ENCODE measurements around the gene RCC1. TPM values are rescaled to one million over a fixed set of nuclear protein-coding genes. Genes with fewer than 3 reads are reported as not detected.

Gene RCC1
- total RNA-seq (10 to 100 TPM in 2 of 4 donors, 1 to 10 TPM in 2; 7.0 to 20.8 (median 9.2) TPM), polyA plus RNA-seq (10 to 100 TPM; 14.0 to 81.6 (median 17.4) TPM)
- long read RNA-seq, donor 1, partial matches to known transcripts = 1 of 10 reads
- long read RNA-seq, donor 1, other reads (novel, unspliced or antisense) = 5 of 10 reads
- long read RNA-seq, donor 2, partial matches to known transcripts = 0 of 9 reads
- long read RNA-seq, donor 2, other reads (novel, unspliced or antisense) = 7 of 9 reads

GRCh38 chr1:28505406-28506187, at the start of gene RCC1:
RCC1 (plus strand) TSS chr1:28506043; CDS start chr1:28529867, 23,824 bp downstream.
- intact Hi-C loops (cut with DNase I) = loop anchor here in 1 of 2 donors (5.0 kb wide), 1 partner anchor 258 kb away; no protein-coding TSS in a partner anchor
- peak within 1 kb of the TSS; percentile 88 for H3K27ac ChIP-seq
- peak within 1 kb of the TSS; percentile 83 for H3K4me3 ChIP-seq
- TF ChIP-seq CTCF (IDR thresholded peaks at IDR 0.05) = no peak
- H3K36me3 ChIP-seq (ENCODE audit: insufficient read depth in 1 of 2, low read depth in 1 of 2) = peaks cover 14 to 37% of the 10 kb centered on the region in 2 donors
- H3K27me3 ChIP-seq (ENCODE audit: insufficient read depth in 3 of 3, low read length in 2 of 3) = no peaks in the 10 kb centered on the region
- WGBS, 3 donors = 2 to 3% (median 2%) methylated on average over 41 of the region's 41 CpGs
- peaks cover 39% of the 10 kb centered on the region for H3K4me1 ChIP-seq
- peak; percentile 90 to 94 (median 92) for ATAC-seq
- no peaks in the 10 kb centered on the region for H3K9me3 ChIP-seq
- DNase-seq = peak; percentile 97 to 98

GRCh38 chr1:28456078-28456477, 49.8 kb upstream of the RCC1 start:
- Histone ChIP-seq H3K4me3 (no peak overlapping the region), H3K27ac (peak overlapping the region; percentile 38), H3K4me1 (peaks cover 34% of the 10 kb centered on the region), H3K27me3 (ENCODE audit: insufficient read depth in 3 of 3, low read length in 2 of 3) (no peaks in the 10 kb centered on the region), H3K9me3 (no peaks in the 10 kb centered on the region), H3K36me3 (ENCODE audit: insufficient read depth in 1 of 2, low read depth in 1 of 2) (peaks cover 3 to 23% of the 10 kb centered on the region in 2 donors)
- WGBS, 3 donors = 60% methylated on average over 5 of the region's 5 CpGs
- ATAC-seq = no peak
- TF ChIP-seq CTCF (IDR thresholded peaks at IDR 0.05) = no peak
- intact Hi-C loops (cut with DNase I) = loop anchor here in 1 of 2 donors (10.0 kb wide), 1 partner anchor 51 kb away; no protein-coding TSS in a partner anchor
- no peak for DNase-seq

DNA sequence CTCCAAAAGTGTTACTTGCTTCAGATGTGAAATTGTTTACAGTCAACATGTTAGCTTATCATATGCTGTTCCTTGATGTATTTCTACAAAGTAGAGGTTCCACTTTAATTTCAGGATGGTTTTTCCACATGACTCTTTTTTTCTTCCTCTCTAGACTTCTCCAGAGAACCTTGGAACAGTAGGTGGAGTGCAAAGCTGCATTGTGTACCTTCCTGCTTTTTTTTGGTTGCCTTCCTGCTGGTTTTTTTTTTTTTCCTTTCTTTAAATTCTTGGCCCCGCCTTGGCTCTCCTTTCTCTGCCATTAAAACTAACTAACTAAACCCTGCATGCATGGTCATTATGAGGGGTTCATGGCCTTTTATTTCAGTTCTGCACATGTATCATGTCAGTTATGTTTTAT, 48.2 kb upstream of the RCC1 start:
- H3K27ac ChIP-seq = no peak overlapping the region
- no peak overlapping the region for H3K4me3 ChIP-seq
- DNase-seq (no peak), ATAC-seq (no peak)
- no peaks in the 10 kb centered on the region for H3K27me3 ChIP-seq (ENCODE audit: insufficient read depth in 3 of 3, low read length in 2 of 3)
- H3K9me3 ChIP-seq = no peaks in the 10 kb centered on the region
- intact Hi-C loops (cut with DNase I) = loop anchor here (2.0 to 10.0 kb wide), 2 partner anchors 45 to 53 kb away; no protein-coding TSS in a partner anchor
- 60 to 87% (median 63%) methylated on average over 1 of the region's 1 CpG for WGBS, 3 donors
- TF ChIP-seq CTCF (IDR thresholded peaks at IDR 0.05) = no peak
- H3K4me1 ChIP-seq = peaks cover 34% of the 10 kb centered on the region
- peaks cover 3 to 39% of the 10 kb centered on the region in 2 donors for H3K36me3 ChIP-seq (ENCODE audit: insufficient read depth in 1 of 2, low read depth in 1 of 2)

DNA sequence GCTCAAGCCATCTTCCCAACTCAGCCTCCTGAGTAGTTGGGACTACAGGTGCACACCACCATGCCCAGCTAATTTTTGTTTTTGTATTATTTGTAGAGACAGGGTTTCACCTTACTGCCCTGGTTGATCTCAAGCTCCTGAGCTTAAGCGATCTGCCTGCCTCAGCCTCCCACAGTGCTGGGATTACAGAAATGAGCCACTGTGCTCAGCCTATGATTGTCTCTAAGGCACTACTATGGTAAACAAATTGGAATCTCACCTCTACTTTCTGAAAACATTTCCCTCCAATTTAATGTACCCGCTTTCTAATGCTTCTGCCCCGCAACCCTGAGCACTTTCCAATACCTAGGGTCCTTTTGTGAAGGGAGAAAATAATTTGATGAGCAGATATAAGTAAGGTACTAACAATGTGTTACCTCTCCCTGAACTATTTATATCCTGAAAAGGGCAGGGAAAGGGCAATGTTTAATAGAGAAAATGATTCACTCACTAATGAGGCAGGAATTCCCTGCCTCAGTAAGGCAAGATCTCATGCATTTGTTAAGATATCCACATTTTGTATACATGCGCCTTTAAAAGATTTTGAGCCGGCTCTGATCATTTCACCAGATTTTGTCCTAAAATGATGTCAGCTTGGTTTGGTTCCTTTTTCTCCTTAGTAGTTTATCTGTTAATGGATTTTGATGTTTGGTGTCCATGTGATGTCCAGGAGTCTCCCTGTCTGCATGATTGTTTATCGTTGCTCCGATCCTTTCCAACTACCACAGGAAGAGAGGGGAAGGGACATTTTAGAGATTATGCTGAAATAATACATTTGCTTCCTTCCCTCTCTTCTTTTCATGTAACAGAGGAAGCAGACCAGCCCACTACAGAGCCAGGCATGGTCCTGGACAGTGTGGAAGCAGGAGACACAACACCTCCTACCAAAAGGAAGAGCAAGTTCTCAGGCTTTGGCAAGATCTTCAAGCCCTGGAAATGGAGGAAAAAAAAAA, 47.3 kb upstream of the RCC1 start:
- H3K4me3 ChIP-seq = no peak overlapping the region
- DNase-seq = no peak
- 77 to 88% (median 80%) methylated on average over 7 of the region's 7 CpGs for WGBS, 3 donors
- H3K36me3 ChIP-seq (ENCODE audit: insufficient read depth in 1 of 2, low read depth in 1 of 2) = peaks cover 3 to 47% of the 10 kb centered on the region in 2 donors
- peak overlapping the region; percentile 60 for H3K27ac ChIP-seq
- no peaks in the 10 kb centered on the region for H3K9me3 ChIP-seq
- ATAC-seq = peak in 3 of 4 donors; percentile 63 to 71 (median 66)
- intact Hi-C loops (cut with DNase I) = loop anchor here (2.0 to 10.0 kb wide), 2 partner anchors 44 to 54 kb away; no protein-coding TSS in a partner anchor
- no peaks in the 10 kb centered on the region for H3K27me3 ChIP-seq (ENCODE audit: insufficient read depth in 3 of 3, low read length in 2 of 3)
- no peak for TF ChIP-seq CTCF (IDR thresholded peaks at IDR 0.05)
- peaks cover 34% of the 10 kb centered on the region for H3K4me1 ChIP-seq

Data from psoas muscle (tissue), 8 donors.